ENCODE results near the gene AHCYL1.
"Not testable (repeated sequence)": the region's sequence is repeated elsewhere in the genome, so short reads cannot be mapped to it uniquely, and the experiment has no call there.

The AHCYL1 gene

GRCh38 chr1:109984456-109985246 is at the start of gene AHCYL1:
Gene AHCYL1, plus strand, starts transcription at chr1:109984765. Its CDS starts 288 bp downstream, at chr1:109985053.
- in situ Hi-C loops (cut with HindIII; ENCODE audit: low pct_ligation_motif_present, low pct_unique_long_range_greater_than_20kb, low sequenced_read_pairs): loop anchor here (25.0 kb wide), 1 partner anchor 197 kb away; no protein-coding TSS in a partner anchor

GRCh38 chr1:109935451-109935900 is 49.1 kb upstream of the AHCYL1 start:
- in situ Hi-C loops (cut with HindIII; ENCODE audit: low pct_ligation_motif_present, low pct_unique_long_range_greater_than_20kb, low sequenced_read_pairs): no loop called here
- no peak for DNase-seq

More at GRCh38 chr1:109984456-109985246, at the start of gene AHCYL1:
- DNase-seq: peak; percentile 97

GRCh38 chr1:109937738-109938137 is 46.8 kb upstream of the AHCYL1 start:
- in situ Hi-C loops (cut with HindIII; ENCODE audit: low pct_ligation_motif_present, low pct_unique_long_range_greater_than_20kb, low sequenced_read_pairs): no loop called here

GRCh38 chr1:109938556-109938955 is 46.0 kb upstream of the AHCYL1 start:
- no peak for DNase-seq
- in situ Hi-C loops (cut with HindIII; ENCODE audit: low pct_ligation_motif_present, low pct_unique_long_range_greater_than_20kb, low sequenced_read_pairs): no loop called here

More at GRCh38 chr1:109937738-109938137, 46.8 kb upstream of the AHCYL1 start:
- no peak for DNase-seq

- in situ Hi-C loops (cut with HindIII; ENCODE audit: low pct_ligation_motif_present, low pct_unique_long_range_greater_than_20kb, low sequenced_read_pairs): no loop called here
- DNase-seq: no peak
Measured at GRCh38 chr1:109942434-109942833, 42.1 kb upstream of the AHCYL1 start.

GRCh38 chr1:109944541-109944940 is 40.0 kb upstream of the AHCYL1 start:
- DNase-seq: no peak

DNA sequence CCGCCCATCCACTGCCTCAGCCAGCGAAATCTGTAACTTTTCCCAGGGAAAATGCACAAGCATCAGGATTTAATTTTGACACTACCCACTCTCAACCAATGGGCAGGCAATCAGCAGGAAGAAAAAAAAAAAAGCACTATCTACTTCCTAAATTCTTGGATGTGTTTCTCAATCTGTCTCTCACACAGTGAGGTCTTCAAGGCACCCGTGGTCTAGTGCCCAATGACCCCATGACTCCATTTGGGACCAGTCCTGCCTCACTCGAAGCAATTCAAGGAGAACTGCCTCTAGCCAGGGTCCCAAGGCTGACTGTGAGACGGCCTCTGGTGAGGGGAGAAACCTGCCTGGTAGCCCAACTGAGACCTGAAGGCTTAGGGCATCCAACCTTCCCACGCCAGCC is 38.1 kb upstream of the AHCYL1 start:
- DNase-seq: no peak
- in situ Hi-C loops (cut with HindIII; ENCODE audit: low pct_ligation_motif_present, low pct_unique_long_range_greater_than_20kb, low sequenced_read_pairs): no loop called here

More at GRCh38 chr1:109944541-109944940, 40.0 kb upstream of the AHCYL1 start:
- in situ Hi-C loops (cut with HindIII; ENCODE audit: low pct_ligation_motif_present, low pct_unique_long_range_greater_than_20kb, low sequenced_read_pairs): no loop called here

GRCh38 chr1:109947582-109948284 is 36.8 kb upstream of the AHCYL1 start:
- no peak for DNase-seq
- in situ Hi-C loops (cut with HindIII; ENCODE audit: low pct_ligation_motif_present, low pct_unique_long_range_greater_than_20kb, low sequenced_read_pairs): no loop called here

- in situ Hi-C loops (cut with HindIII; ENCODE audit: low pct_ligation_motif_present, low pct_unique_long_range_greater_than_20kb, low sequenced_read_pairs): no loop called here
- no peak for DNase-seq
Measured at GRCh38 chr1:109948285-109948630, 36.3 kb upstream of the AHCYL1 start.

DNA sequence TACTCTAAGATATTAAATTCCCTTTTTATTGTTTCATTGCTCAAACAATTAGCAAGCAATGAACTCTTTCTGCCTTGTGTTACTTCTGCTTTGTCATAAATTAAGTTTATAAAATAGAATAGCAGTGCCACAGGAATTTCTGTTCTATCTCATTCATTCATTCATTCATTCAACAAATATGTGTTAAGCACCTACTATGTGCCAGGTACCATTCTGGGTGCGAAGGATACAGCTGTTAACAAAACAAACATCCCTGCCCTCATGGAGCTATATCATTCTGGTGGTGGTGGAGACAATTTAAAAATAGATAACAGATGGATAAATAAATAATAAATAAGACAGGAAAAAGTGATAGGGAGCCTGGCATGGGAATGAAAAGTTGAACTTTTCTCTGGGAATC is 34.5 kb upstream of the AHCYL1 start:
- DNase-seq: no peak
- in situ Hi-C loops (cut with HindIII; ENCODE audit: low pct_ligation_motif_present, low pct_unique_long_range_greater_than_20kb, low sequenced_read_pairs): no loop called here

GRCh38 chr1:109950509-109950908 is 34.1 kb upstream of the AHCYL1 start:
- no peak for DNase-seq
- in situ Hi-C loops (cut with HindIII; ENCODE audit: low pct_ligation_motif_present, low pct_unique_long_range_greater_than_20kb, low sequenced_read_pairs): no loop called here

GRCh38 chr1:109951501-109951900 is 33.1 kb upstream of the AHCYL1 start:
- DNase-seq; in situ Hi-C loops (cut with HindIII; ENCODE audit: low pct_ligation_motif_present, low pct_unique_long_range_greater_than_20kb, low sequenced_read_pairs): not testable (repeated sequence)

DNA sequence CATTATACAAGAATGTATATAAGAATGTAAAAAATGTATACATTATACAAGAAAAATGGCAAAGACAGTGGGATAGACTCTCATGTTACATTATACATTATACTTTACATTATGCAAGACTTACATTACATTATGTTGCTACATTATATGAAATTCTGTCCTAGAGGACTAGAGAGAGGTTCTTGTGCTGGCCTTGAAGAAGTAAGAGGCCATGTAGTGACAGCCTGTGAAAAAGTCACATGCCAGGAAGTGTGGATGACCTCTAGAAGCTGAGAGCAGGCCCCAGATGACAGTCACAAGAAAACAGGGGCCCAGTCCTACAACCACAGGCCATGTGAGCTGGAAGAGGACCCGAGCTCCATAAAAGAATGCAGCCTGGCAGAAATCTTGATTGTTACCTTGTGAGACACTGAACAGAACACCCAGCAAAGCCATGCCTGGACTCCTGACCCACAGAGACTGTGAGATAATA is 30.5 kb upstream of the AHCYL1 start:
- in situ Hi-C loops (cut with HindIII; ENCODE audit: low pct_ligation_motif_present, low pct_unique_long_range_greater_than_20kb, low sequenced_read_pairs): no loop called here
- DNase-seq: no peak

DNA sequence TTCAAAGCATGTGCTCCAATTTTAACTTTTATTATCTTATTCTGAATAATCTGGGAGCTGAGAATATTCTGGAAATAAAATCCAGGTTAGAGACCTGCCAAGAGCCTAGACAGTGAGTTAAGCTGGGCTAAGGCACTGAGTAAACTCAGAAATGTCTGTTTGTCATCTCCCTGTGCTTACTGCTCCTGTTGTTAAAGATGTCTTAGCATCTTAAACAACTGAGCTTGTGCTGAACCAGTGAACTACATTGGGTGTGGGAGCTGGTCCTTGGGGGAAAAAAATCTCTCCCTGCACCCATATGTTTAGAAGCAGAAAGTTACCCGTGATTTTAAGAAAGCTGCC is 25.0 kb upstream of the AHCYL1 start:
- in situ Hi-C loops (cut with HindIII; ENCODE audit: low pct_ligation_motif_present, low pct_unique_long_range_greater_than_20kb, low sequenced_read_pairs): no loop called here
- DNase-seq: no peak

DNA sequence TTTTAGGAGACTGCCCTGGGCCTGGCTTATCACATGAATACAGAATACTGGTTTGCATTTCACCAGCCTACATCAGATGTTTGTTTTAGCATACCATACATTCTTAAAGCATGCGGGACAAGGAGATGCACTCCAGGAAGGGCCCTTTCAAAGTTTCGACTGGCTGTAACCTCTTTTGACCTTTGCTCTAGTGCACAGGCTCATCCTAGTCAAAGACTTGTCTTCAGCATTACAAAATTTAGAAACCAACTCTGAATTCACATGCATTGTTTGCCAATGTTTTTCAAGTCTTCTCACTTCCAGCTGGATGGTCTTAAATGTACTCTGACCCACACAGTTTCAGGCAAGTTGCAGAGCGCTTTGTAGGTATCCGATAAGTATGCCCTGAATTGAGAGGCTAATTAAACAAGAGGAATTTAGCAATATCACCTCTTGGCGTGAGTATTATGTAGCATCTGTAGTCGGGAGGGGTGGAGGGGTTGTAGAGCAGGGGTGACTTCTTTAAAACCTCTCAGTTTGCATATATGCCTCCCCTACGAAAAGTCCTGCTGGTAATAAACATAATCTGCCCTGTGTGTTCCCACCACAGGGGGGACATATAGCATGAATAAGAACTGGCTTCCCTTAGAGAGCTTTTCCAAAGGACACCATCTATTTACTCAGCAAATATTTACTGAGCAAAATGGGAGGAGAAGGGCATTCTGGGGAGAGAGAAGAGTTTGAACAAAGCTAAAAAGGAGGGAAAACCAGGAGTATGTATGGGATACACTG is 24.4 kb upstream of the AHCYL1 start:
- in situ Hi-C loops (cut with HindIII; ENCODE audit: low pct_ligation_motif_present, low pct_unique_long_range_greater_than_20kb, low sequenced_read_pairs): no loop called here
- DNase-seq: peak; percentile 22

DNA sequence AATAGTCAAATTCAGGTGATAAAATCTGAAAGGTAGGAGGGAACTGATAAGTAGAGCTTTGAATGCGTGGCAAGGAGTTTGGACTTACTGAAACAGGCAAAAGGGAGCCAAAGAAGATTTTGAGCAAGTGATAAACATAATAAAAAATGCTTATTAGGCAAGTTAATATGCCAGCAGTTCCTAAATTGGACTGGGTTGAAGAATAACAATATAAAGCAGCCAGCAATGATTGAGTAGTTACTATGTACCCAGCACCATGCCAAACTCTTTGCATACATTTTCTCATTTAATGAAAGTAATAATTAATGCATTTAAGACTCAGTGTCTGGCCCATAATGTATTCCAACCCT is 23.8 kb upstream of the AHCYL1 start:
- in situ Hi-C loops (cut with HindIII; ENCODE audit: low pct_ligation_motif_present, low pct_unique_long_range_greater_than_20kb, low sequenced_read_pairs): no loop called here
- DNase-seq: no peak

GRCh38 chr1:109963864-109964263 is 20.7 kb upstream of the AHCYL1 start:
- no peak for DNase-seq
- in situ Hi-C loops (cut with HindIII; ENCODE audit: low pct_ligation_motif_present, low pct_unique_long_range_greater_than_20kb, low sequenced_read_pairs): no loop called here

- in situ Hi-C loops (cut with HindIII; ENCODE audit: low pct_ligation_motif_present, low pct_unique_long_range_greater_than_20kb, low sequenced_read_pairs): no loop called here
- no peak for DNase-seq
Measured at GRCh38 chr1:109969146-109969829, 15.3 kb upstream of the AHCYL1 start.

DNA sequence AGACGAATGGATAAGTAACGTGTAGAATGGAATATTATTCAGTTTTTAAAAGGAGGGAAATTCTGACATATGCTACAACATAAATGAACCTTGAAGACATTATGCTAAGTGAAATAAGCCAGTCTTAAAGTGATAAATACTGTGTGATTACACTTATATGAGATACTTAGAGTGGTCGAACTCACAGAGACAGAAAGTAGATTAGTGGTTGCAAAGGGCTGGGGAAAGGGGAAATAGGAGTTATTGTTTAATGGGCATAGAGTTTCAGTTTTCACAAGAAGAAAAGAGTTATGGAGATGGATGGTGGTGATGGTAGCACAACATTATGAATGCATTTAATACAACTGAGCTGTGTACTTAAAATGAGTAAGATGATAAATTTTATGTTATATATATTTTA is 14.7 kb upstream of the AHCYL1 start:
- no peak for DNase-seq
- in situ Hi-C loops (cut with HindIII; ENCODE audit: low pct_ligation_motif_present, low pct_unique_long_range_greater_than_20kb, low sequenced_read_pairs): no loop called here
